ENCODE results near the gene ORC2.

GRCh38 chr2:200901459-200902072 is 61.9 kb downstream of the ORC2 start:
- peak; percentile 58 to 79 (median 66) for TF ChIP-seq CTCF (IDR thresholded peaks at IDR 0.05)
- TF ChIP-seq EP300 (IDR thresholded peaks at IDR 0.05) = no peak
- no peak for TF ChIP-seq POLR2A (IDR thresholded peaks at IDR 0.05)
